GM18519 (cell line): ENCODE results near the gene SUSD4.
"Not testable (repeated sequence)": the region's sequence is repeated elsewhere in the genome, so short reads cannot be mapped to it uniquely, and the experiment has no call there.

Experiments
- ATAC-seq: cut with Tn5 transposase; IDR thresholded peaks from one replicate; pipeline ENCODE4 v1.9.1; 2021; ENCODE audit warnings: mild to moderate bottlenecking, moderate library complexity; ENCODE audit not compliant: unreplicated experiment, low FRiP score

Gene SUSD4

GRCh38 chr1:223301371-223301770 lies 62.6 kb downstream of the SUSD4 start:
- ATAC-seq, result no peak

- no peak for ATAC-seq
Observed at GRCh38 chr1:223299553-223299952, 64.4 kb downstream of the SUSD4 start.

- no peak for ATAC-seq
Observed at GRCh38 chr1:223298701-223299100, 65.3 kb downstream of the SUSD4 start.

DNA sequence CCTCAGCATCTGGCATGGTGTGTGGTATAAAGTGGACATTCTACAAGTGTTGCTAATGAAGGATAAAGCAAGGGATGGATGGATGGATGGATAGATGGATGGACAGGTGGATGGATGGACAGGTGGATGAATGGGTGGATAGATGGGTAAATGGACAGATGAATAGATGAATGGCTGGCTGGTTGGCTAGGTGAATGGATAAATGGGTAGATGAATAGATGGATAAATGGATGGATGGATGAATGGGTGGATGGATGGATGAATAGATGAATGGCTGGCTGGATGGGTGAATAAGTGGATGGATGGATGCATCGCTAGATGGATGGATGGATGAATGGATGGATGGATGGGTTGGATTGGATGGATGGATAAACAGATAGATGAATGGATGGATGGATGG lies 66.2 kb downstream of the SUSD4 start:
- ATAC-seq, result no peak

- no peak for ATAC-seq
Observed at GRCh38 chr1:223291796-223292195, 72.2 kb downstream of the SUSD4 start.

DNA sequence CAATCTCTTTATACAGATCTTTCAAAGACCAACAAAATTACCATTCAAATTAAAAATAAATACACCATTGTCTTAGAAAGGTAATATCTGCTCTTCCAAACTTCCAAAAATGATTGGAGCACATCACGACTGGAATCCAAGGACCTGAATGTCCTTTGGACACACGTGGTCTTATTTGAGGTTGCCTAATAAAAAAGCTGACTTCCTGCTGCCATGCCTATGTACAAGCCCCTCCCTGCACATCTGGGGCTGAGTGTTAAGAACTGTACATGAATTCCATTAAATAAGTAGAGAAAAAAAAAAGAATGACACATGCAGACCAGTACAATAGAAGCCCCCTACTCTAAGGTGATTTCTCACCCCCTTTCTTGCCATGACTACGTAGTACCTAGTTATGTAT lies 73.6 kb downstream of the SUSD4 start:
- no peak for ATAC-seq

DNA sequence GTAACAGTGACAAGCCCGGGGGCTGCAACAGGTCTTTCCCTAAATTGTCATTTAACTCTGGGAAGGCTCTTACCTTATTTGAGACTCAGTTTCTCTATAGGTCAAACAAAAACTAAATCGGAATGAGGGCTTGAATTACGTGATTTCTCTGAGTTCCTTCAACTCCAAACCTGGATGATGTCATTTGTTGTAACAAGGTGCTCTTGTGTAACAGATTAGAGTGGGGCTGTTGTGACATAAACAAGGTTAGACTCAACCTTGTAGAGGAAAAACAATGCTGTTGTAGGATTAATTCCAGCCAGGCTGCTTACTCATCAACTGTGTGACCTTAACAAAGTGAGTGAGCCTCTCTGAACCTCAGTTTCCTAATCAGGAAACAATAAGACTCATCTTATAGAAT lies 74.4 kb downstream of the SUSD4 start:
- no peak for ATAC-seq

- no peak for ATAC-seq
Observed at GRCh38 chr1:223288826-223289225, 75.2 kb downstream of the SUSD4 start.

GRCh38 chr1:223285452-223285851 lies 78.5 kb downstream of the SUSD4 start:
- no peak for ATAC-seq

DNA sequence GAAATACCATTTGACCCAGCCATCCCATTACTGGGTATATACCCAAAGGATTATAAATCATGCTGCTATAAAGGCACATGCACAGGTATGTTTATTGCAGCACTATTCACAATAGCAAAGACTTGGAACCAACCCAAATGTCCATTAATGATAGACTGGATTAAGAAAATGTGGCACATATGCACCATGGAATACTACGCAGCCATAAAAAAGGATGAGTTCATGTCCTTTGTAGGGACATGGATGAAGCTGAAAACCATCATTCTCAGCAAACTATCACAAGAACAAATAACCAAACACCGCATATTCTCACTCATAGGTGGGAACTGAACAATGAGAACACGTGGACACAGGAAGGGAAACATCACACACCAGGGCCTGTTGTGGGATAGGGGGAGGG lies 80.3 kb downstream of the SUSD4 start:
- not testable (repeated sequence) for ATAC-seq

DNA sequence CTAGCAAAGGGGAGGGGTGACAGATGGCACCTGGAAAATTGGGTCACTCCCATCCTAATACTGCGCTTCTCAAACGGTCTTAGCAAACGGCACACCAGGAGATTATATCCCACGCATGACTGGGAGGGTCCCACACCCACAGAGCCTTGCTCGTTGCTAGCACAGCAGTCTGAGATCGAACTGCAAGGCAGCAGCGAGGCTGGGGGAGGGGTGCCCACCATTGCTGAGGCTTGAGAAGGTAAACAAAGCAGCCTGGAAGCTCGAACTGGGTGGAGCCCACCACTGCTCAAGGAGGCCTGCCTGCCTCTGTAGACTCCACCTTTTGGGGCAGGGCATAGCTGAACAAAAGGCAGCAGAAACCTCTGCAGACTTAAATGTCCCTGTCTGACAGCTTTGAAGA lies 85.7 kb downstream of the SUSD4 start:
- ATAC-seq, result not testable (repeated sequence)

- ATAC-seq, result no peak
Observed at GRCh38 chr1:223276029-223276428, 87.9 kb downstream of the SUSD4 start.

DNA sequence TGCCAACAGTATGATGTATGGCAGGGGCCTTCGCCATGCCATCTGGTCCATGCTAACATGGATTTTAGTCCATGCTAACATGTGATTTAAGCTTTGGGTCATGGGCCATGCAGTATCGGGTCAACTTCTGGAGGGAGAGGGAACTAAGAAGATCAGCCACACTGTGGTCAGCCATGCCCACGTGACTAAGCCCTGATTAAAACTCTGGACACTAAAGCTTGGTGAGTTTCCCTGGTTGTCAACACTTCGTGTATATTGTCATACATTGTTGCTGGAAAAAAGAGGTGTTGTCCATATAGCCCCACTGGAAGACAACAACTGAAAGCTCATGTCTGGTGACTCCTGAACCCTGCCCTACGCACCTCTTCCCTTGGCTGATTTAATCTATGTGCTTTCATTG lies 90.5 kb downstream of the SUSD4 start:
- ATAC-seq, result no peak

DNA sequence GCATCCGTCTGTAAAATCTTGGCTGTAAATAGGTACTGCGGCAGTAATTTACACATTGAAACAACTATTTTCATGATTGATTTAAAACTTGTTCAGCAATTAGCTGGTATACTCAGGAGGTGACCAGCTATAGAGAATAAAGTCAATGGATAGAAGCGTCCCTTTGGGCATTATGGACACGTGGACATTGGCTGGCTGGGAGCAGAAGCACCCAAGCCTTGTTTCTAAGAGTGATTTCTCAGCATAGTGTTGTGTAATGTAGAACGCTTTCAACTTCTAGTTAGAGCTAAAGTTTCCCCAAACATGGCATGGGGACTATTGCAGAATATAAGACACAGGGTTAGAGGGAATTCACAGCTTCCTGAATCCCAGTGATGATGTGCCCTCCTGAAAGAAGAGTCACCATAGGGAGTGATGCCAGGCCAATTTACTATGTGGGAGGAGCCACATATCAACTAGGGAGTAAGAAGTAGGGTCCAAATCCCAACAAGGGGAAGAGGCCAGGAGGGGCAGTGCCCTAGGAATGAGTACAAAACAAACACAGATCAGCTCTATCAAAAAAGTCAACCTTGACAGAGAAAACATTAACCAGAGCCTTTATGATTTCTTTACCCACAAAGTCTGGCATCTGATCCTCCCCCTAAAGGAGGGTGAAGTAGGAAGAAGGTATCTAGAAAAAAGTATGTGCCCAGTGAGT lies 92.7 kb downstream of the SUSD4 start:
- ATAC-seq, result no peak

- ATAC-seq, result no peak
Observed at GRCh38 chr1:223270155-223270554, 93.8 kb downstream of the SUSD4 start.

GRCh38 chr1:223269006-223269405 lies 95.0 kb downstream of the SUSD4 start:
- ATAC-seq, result no peak

GRCh38 chr1:223266632-223267172 lies 97.3 kb downstream of the SUSD4 start:
- ATAC-seq, result no peak

- ATAC-seq, result no peak
Observed at GRCh38 chr1:223264983-223265908, 98.7 kb downstream of the SUSD4 start.

DNA sequence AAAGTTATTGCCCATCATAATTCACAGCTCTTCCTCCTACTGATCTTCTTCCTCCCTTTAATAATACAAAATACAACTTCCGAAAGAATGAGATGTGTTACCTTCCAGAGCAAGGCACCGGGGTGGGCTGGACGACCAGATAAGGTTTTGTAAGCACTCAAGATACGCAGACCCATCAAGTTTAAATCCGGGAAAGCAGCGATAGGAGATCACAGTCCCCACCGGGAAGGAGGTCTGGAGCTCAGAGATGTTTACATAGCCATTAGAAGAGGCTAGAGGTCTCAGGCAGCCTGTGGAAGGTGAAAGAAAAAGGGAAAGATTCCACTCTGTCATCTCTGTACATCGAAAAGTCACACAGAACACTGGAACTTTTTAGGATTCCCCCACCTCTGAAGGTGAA lies 99.4 kb downstream of the SUSD4 start:
- no peak for ATAC-seq

DNA sequence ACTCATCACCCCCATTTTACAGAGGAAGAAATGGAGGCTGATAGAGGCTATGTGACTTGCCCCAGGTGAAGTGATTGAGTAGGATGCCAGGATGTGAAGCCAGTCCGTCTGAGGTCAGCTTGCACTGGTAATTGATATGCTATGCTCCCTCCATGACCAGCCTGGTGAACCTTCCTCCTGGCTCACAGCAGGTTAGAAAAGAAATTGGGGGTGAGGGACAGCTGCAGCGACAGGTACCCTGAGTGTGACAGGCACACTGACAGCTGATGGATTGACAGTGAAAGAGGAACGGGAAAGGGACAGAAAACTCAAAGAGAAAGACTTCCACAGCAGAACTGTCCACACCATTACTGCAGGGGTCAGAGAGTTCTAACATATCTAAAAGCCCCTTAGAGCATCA lies 102.1 kb downstream of the SUSD4 start:
- ATAC-seq, result no peak

GRCh38 chr1:223260712-223261111 lies 103.3 kb downstream of the SUSD4 start:
- no peak for ATAC-seq

GRCh38 chr1:223259462-223259861 lies 104.5 kb downstream of the SUSD4 start:
- ATAC-seq, result no peak
